ENCODE measurements around the gene GOLGA3.
A peak's percentile ranks its signal among the peaks of the same experiment; 100 is the strongest.
"Not testable (repeated sequence)": the region's sequence is repeated elsewhere in the genome, so short reads cannot be mapped to it uniquely, and the experiment has no call there.

Gene GOLGA3, protein sequence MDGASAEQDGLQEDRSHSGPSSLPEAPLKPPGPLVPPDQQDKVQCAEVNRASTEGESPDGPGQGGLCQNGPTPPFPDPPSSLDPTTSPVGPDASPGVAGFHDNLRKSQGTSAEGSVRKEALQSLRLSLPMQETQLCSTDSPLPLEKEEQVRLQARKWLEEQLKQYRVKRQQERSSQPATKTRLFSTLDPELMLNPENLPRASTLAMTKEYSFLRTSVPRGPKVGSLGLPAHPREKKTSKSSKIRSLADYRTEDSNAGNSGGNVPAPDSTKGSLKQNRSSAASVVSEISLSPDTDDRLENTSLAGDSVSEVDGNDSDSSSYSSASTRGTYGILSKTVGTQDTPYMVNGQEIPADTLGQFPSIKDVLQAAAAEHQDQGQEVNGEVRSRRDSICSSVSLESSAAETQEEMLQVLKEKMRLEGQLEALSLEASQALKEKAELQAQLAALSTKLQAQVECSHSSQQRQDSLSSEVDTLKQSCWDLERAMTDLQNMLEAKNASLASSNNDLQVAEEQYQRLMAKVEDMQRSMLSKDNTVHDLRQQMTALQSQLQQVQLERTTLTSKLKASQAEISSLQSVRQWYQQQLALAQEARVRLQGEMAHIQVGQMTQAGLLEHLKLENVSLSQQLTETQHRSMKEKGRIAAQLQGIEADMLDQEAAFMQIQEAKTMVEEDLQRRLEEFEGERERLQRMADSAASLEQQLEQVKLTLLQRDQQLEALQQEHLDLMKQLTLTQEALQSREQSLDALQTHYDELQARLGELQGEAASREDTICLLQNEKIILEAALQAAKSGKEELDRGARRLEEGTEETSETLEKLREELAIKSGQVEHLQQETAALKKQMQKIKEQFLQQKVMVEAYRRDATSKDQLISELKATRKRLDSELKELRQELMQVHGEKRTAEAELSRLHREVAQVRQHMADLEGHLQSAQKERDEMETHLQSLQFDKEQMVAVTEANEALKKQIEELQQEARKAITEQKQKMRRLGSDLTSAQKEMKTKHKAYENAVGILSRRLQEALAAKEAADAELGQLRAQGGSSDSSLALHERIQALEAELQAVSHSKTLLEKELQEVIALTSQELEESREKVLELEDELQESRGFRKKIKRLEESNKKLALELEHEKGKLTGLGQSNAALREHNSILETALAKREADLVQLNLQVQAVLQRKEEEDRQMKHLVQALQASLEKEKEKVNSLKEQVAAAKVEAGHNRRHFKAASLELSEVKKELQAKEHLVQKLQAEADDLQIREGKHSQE (N-terminal part only)

GRCh38 chr12:132828706-132829534 is at the start of gene GOLGA3:
GOLGA3 (minus strand) TSS chr12:132828869; CDS start chr12:132822128, 6,741 bp downstream.
- DNase-seq, result peak; percentile 97

- DNase-seq, result not testable (repeated sequence)
Measured at GRCh38 chr12:132874620-132875019, 46.0 kb upstream of the GOLGA3 start.

DNA sequence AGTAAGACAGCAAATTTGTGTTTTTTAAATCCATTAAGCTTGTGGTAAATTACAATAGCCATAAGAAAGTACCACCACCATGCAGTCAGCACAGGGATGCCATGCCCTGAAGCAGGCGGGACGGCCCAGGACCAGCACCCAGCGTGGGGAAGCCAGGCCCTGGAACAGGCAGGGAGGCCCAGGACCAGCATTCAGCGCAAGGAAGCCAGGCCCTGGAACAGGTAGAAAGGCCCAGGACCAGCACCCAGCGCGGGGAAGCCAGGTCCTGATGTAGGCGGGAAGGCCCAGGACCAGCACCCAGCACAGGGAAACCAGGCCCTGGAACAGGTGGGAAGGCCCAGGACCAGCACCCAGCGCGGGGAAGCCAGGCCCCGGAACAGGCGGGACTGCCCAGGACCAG is 45.5 kb upstream of the GOLGA3 start:
- no peak for DNase-seq

DNA sequence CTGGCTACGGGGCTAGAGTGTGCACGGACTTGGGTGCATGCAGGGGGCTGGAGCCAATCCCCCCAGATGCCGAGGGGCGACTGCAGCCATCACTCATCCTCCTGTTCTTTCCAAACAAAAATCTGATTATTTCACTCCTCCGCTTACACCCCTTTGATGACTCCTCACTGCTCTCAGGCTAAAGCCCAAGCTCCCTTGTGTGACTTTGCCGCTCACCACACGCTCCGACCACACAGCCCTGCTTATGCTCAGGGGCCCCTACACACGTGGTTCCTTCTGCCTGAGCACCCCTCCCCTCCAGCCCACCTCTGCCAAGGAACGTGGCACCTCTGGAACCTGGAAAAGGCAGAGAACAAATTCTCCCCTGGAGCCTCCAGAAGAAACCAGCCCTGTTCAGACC is 45.1 kb upstream of the GOLGA3 start:
- DNase-seq, result no peak

- DNase-seq, result no peak
Measured at GRCh38 chr12:132872975-132873421, 44.3 kb upstream of the GOLGA3 start.

DNA sequence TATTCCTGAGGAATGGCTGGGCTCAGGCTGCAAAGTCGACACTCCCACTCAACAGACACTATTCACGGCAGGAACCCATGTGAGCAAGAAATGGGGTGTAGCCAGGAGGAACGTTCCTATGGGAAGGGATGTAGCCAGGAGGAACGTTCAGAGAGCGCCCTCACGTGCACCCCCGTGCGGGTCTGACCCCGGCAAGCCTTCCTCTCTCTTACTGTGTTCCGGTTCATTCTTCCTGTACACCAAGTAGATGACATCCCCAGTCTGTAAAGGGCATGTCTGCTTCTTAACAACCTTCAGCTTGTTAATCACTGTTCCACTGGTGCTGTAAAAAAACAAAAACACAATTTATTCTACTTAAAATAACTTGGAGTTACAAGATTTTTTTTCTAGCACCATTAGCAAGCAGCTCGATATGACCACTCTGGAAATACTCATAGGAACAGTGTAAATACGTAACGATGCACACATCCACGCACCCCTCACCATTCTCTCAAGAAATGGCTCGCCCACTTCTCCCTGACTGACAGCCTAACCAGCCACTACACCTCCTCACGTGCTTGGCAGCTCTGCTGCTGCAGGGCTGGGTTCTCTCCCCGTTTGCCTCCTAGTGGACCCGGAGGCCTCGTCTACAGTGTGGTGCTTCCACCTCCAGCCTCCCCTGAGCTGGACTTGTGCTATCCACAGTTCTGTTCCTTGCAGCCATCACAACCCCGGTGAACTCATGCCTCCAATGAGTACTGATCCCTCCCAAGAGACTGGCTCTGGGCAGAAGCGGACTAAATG is 43.6 kb upstream of the GOLGA3 start:
- no peak for DNase-seq

DNA sequence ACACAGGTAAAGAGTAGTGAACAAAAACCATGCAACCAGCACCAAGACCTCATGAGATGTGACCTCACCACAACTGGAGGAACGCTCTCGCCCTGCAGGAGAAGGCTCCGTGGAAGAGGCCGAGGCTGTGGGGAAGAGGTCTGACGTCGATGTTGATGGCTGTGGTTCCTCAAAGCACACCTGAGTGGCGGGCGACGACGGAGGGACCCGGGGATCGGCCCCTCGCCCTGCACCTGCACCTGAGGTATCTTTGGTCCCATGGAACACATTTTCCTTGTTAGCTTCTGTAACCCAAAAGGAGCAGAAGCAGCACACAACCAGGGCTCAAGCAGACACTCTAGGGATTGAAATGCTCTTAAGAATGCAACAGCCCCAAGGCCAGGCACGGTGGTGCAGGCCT is 40.9 kb upstream of the GOLGA3 start:
- DNase-seq, result no peak

DNA sequence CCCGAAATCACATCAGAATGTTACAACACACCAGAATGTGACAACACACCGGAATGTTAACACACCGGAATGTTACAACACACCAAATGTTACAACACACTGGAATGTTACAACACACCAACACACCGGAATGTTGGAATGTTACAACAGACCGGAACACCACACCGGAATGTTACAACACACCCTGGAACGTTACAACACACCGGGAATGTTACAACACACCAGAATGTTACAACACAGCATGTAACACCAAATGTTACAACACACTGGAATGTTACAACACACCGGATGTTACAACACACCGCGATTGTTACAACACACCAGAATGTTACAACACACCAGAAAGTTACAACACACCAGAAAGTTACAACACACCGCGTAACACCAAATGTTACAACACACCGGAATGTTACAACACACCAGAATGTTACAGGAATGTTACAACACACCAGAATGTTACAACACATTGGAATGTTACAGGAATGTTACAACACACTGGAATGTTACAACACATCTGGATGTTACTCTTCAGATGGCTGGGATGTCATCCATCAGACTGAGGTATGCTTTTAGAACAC is 37.7 kb upstream of the GOLGA3 start:
- DNase-seq, result no peak

GRCh38 chr12:132861558-132861957 is 32.9 kb upstream of the GOLGA3 start:
- no peak for DNase-seq

GRCh38 chr12:132858718-132859266 is 30.1 kb upstream of the GOLGA3 start:
- DNase-seq, result no peak

- DNase-seq, result not testable (repeated sequence)
Measured at GRCh38 chr12:132857019-132857418, 28.4 kb upstream of the GOLGA3 start.

DNA sequence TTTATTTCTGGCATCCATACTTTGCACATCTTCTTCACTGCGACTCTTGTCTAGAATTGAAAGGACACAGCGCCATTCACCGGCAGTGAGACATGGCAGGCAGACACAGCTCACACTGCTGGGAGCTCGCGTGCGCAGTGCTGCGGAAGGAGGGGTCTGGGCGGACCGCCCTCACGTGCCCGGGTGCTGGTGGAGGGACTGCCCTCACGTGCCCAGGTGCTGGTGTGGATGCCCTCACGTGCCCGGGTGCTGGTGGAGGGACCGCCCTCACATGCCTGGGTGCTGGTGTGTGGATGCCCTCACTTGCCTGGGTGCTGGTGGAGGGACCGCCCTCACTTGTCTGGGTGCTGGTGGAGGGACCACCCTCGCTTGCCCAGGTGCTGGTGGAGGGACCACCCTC is 27.9 kb upstream of the GOLGA3 start:
- DNase-seq, result no peak

GRCh38 chr12:132855211-132855610 is 26.5 kb upstream of the GOLGA3 start:
- DNase-seq, result not testable (repeated sequence)

DNA sequence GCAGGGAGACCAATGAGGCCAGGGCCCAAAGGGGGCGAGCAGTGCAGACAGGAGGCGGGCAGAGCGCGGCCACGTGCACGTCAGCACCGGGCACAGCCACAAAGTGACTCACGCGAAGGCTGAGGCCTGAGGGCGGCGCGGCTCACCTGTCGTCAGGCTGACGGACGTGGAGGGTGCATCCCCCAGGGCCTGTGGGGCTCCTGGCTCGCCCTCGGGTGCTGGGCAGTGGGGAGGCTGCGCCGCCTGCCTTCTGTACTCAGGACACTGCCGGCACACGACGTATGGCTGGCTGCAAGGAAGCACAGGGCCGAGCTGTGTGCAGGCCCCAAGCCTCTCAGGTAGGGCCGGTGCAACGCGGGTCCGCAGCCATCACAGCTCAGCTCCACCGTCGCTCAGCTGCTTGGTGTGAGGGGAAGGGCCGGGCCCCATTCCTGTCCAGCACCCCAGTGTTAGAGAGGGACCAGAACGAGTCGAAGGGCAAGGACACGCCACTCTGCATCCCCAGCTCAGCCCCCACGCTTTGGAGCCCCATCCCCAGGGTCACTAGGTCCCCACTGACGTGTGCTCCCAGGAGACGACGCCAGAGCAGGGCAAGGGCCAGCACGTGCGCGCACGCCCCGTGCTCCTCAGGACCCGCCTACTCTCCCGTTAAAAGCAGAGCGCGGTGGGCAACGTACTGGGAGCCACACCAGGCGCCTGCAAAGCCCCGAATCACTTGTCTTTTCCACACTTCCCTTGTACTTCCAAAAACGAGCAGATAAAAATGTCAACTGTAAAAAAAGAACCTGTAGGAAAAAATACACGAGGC is 24.8 kb upstream of the GOLGA3 start:
- DNase-seq, result no peak

- DNase-seq, result no peak
Measured at GRCh38 chr12:132852496-132852895, 23.8 kb upstream of the GOLGA3 start.

- no peak for DNase-seq
Measured at GRCh38 chr12:132851465-132851864, 22.8 kb upstream of the GOLGA3 start.

GRCh38 chr12:132850291-132850690 is 21.6 kb upstream of the GOLGA3 start:
- DNase-seq, result no peak

DNA sequence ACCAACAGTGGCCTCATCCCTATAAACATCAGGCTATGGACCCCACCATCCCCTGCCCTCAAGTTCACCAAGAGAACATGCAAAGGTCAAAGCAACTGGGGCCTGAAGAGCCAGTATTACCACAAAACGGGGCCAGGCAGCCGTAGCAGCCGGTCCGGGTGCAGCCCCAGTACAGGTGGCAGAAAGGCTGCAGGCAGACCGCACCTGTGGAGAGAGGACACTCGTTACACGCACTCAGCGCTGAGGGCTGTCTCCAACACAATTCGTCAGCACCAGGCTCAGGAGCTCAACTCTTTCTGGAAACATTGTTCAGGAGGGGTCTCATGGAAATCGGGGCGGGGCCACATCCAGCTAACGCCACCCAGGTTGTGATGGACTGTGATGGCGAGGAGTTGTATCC is 19.9 kb upstream of the GOLGA3 start:
- no peak for DNase-seq

Measured in islet precursor cell (in vitro differentiated cells).